Ramos (cell line): Measurements from ENCODE around the gene ELP1.
"Not testable (repeated sequence)": the region's sequence is repeated elsewhere in the genome, so short reads cannot be mapped to it uniquely, and the experiment has no call there.

Experiments used
- in situ Hi-C: fragments of 300-500 bp; cut with MboI; formaldehyde crosslinking; loops from one replicate; pipeline ENCODE4 v1.14.3; 2022; ENCODE audit warnings: low sequenced_read_pairs; ENCODE audit not compliant: unreplicated experiment

Gene ELP1

DNA sequence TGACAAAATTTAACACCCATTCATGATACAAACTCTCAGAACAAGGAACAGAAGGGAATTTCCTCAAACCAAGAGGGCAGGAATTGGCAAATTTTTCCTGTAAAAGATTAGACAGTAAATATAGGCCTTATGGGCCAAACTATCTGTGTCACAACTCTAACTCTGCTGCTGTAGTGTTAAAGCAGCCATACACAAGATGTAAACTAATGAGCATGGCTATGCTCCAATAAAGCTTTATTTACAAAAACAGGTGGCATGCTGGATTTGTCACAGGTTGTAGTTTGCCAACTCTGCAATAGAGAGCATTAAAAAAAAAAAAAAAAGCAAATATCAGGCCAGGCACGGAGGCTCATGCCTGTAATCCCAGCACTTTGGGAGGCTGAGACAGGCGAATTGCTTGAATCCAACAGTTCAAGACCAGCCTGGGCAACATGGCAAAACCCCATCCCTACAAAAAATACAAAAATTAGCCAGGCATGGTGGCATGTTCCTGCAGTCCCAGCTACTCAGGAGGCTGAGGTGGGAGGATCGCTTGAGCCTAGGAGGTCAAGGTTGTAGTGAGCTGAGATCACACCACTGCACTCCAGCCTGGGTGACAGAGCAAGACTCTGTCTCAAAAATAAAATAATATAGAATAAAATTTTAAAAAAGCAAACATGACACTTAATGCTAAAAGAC, 47.2 kb downstream of the ELP1 start:
- in situ Hi-C loops: not testable (repeated sequence)

DNA sequence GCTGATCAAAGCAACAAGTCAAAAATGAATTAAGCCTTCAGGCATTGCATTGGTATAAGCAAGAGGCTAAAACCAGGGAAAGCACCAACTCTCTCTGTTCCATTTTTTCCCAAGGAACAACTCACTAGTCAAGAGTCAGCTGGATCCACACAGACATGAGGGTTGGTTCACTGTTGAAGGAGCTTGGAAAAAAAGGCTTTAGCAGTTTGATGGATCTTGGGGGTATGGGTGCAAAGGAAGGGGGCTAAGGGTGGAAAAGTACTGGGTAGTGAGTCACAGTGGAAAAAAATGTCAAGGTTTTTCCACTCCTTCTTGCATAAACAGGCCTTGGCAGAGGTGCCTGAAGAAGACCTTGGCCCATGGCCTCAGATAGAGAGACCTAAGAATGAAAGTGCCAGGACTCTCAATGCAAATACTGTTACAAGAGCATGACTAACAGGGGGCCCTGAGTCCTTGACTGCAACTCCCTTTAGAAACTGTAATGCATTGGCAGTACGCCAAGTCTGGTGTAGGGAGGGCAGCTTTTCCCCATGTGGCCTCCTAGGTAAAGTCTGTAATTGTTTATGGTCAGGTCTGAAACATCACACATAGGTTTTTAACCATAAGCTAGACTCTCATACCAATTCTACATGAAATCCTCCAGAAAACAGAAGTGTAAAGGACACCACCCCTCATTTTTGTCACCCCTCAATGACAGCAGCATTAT, 48.1 kb downstream of the ELP1 start:
- in situ Hi-C loops: no loop called here

DNA sequence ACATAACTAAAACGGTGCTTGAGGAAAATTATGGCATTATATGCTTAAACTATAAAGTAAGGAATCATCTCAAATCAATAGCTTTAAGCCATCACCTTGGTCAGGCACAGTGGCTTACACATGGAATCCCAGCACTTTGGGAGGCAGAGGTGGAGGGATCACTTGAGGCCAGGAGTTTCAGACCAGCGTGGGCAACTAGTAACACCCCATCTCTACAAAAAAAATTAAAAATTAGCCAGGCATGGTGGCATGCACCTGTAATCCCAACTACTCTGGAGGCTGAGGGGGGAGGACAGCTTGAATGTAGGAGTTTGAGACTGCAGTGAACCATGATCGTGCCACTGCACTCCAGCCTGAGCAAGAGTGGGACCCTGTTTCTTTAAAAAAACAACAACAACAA, 49.2 kb downstream of the ELP1 start:
- in situ Hi-C loops: no loop called here

DNA sequence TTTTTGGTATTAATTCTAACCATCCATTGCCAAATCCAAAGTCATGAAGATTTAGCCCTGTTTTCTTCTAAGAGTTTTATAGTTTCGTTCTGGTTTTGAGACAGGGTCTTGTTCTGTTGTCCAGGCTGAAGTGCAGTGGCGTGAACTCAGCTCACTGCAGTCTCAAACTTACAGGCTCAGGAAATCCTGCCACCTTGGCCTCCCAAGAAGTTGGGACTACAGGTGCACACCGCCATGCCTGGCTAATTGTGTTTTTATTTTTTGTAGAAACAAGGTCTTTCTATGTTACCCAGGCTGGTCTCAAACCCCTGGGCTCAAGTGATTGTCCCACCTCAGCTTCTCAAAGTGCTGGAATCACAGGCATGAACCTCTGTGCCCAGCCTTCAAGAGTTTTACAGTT, 50.8 kb downstream of the ELP1 start:
- in situ Hi-C loops: no loop called here

DNA sequence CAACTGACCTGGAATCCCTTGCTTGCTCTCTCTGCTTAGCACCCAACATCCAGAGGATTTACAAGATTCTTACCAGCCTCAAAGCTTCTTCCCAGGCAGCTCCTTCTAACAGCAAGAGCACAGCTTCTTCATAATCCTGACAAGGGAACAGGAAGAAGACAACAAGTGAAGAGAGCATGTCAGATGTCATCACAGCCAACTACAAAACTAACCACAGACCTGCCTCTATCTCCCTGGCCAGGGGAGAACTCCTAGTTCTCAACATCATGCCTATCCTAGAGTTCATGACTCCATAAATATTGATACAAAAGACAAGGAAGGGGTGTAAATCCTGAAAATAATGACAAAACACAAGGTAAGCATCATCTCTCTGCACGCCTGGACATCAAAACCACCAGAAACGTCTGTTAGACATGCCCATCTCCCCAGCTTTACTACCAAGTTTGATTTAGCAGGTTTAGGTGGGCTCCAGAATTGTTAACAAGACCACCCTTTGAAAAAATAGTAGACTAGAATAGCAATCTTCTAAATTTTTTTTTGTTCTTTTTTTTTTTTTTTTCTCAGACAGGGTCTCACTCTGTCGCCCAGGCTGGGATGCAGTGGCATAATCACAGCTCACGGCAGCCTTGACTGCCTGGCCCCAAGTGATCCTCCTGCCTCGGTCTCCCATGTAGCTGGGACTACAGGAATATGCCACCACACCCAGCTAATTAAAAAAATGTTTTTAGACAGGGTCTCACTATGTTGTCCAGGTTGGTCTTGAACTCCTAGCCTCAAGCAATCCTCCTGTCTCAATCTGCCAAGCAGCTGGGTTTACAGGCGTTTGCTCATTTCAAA, 51.7 kb downstream of the ELP1 start:
- in situ Hi-C loops: no loop called here

DNA sequence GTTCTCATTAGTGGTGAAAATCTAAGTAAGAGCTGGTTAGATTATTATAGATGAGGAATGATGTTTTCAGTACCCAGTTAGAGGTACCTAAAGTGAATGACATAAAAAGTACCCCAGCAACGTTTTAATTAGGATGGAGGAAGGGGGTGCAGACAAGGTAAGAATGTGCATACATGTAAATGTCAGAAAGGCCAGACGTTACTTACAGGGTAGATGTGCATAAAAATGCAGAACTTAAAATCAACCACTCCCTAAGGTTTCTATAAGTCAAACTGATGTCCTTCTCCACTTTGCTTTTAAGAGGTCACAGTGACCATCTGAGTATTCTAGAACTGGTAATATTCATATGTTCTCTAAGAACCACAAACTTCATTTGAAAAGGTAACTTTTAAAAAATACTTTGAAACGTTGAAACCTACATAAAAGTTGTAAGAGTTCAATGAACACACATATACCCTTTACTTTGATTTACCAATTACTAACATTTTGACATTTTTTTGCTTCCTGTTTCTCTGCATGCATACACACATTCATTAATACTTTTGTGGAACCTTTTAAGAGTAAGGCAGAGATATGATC, 53.1 kb downstream of the ELP1 start:
- in situ Hi-C loops: no loop called here

DNA sequence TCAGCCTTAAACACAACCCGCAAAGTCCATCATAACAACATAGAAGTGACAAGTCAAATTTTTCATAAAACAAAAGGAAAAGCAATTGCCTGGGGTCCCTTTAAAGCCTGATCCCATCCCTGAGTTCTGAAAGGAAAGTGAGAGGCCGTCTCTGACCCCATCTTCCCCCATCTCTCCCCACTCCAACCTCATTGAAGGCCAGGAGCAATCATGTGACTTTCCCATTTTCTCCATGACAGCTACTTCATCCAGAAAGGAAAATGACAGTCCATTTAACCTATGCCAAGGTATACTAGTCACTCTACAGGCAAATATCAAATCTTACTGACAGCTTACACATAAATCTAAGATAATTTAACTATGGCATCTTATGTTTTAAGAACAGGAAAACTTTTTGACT, 56.4 kb downstream of the ELP1 start:
- in situ Hi-C loops: no loop called here

DNA sequence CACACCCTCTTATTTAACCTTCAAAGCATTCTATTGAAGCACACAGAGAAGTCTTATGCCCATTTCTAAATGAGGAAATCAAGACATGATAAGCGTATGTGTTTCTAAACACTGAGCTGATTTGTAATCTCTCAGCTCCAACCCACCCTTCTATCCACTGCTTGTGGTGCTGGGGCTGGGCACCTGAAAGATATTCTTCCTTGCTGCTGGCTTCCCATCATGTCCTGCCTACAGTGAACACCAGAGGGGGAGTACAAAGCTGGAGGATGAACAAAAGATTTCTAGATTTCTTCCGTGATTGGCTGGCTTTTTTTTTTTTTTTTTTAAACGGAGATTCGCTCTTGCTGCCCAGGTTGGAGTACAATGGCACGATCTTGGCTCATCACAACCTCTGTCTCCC, 57.5 kb downstream of the ELP1 start:
- in situ Hi-C loops: no loop called here

DNA sequence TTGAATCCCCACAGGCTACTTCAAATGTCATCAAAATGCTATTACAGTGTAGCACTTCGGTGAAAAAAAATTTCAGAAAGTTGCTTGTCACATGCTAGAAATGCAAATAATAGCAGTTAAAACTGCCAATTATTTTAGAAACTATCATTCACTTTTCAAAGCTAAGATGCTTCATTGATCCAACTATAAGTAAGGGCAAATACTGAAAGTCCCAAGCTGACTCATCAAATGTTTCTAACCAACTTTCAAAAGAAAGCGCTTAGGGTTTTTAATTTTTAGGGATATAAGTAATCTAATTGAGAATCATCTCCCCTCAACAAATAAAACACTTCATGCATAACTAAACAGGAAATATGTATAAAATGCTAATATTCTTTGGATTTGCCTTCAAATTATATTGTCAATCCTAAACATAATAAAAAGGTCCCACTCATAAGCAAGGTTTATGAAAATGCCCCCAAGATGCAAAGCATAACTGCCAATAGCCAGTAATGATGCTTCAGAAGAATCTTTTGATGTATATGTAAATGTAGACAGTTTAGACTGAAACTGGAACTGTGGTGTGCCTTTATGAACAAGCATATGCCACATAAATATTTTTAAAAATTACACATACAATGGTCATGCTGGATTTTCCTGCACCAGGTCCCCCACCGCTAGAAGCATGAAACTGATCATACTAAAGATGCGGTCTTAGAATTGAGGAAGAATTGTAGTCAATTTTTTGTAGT, 59.7 kb downstream of the ELP1 start:
- in situ Hi-C loops: no loop called here

DNA sequence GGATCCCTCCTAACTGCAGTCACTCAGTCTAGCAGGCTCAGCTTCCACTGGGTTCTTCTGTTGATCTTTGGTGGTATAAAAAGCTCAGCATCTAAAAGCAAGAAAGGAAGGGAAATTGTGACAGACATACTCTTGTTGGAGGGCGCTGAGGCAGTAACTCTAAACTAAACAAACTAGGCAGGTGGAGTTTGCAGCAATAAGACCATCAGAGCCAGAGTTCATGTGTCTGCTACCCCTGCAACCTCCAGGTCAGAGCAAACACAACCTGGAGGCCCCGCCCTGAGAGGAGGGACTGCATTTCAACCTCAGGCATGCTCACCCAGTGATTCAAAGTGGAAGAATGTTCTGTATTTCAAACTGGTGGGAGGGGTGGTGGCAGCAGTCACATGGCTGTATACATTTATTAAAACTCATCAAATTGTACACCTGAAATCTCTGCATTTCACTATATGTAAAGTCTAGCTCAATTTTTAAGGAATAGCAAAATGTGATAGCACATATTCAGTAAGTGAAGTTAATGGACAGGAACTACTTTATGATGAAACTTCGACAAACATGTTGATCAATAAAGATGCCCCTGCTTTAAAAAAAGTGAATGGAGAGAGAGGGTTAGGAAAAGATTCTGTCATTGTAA, 64.7 kb downstream of the ELP1 start:
- in situ Hi-C loops: no loop called here

DNA sequence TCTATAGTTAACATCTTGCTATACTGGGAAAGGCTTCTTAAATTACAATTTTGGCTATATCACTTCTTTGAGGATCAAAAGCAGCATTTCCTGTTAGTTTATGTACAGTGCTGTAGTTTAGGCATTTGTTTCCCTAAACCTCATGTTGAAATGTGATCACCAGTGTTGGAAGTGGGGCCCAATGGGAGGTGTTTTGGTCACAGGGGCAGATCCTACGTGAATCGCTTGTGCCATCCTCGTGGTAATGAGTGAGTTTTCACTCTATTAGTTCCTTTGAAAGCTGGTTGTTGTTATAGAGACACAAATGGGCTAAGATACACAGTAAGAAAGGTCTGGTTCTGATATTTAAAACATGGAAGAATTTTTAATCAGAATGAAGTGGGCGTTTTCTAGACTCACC, 66.1 kb downstream of the ELP1 start:
- in situ Hi-C loops: no loop called here

DNA sequence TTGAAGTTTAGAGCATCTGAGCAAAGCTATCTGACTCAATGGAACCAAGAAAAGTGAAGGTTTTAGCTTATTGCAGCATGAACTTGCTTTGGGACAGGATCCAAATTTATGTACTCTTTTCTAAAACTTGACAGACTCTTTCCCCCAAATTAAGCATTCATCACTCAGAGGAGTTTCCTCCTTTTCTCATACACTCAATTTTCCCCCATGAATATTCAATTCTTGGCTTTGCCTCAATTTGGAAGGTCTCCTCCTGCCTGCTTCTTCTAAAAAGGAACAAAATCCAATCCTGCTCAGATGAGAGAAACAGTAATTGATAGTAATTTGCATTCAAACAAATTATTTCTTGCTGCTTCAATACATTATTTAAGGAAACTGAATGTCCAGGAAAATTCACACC, 66.8 kb downstream of the ELP1 start:
- in situ Hi-C loops: no loop called here

DNA sequence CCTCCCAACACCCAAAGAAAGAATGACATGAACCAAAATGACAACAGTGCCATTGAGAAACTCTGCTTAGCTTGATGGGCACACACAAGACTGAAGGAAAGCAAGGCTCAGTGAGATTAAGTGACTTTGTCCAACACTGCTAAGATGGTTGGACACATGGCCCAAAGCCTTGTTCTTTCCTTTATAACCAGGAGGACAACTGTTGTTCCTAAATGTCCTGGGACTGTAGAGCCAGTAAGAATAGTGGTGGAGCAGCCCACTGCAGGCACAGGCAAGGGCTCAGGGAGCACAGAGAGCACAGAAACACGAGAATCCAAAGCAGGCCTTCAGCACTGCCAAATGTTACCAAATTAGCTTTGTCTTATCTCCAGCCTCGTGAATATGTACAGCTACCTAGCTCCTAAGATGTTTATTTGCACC, 67.9 kb downstream of the ELP1 start:
- in situ Hi-C loops: no loop called here

DNA sequence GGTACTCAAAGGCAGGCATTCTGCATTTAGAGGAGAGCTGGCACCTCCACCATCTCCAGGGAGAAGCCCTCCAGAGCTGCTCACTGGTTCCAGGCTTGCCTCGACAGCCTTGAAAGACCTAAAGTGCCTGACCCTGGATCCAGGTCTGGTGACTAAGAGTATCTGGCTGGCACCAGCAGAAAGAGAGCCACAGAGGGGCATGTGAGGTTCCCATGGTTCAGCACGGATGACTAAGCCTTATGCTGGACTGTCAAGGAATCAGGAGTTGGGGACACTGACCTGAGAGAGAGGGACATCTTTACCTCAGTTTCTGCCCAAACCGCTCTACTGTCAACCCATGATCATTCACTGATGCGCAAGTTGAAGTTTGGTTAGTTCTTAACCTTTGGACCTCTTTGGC, 68.9 kb downstream of the ELP1 start:
- in situ Hi-C loops: no loop called here

DNA sequence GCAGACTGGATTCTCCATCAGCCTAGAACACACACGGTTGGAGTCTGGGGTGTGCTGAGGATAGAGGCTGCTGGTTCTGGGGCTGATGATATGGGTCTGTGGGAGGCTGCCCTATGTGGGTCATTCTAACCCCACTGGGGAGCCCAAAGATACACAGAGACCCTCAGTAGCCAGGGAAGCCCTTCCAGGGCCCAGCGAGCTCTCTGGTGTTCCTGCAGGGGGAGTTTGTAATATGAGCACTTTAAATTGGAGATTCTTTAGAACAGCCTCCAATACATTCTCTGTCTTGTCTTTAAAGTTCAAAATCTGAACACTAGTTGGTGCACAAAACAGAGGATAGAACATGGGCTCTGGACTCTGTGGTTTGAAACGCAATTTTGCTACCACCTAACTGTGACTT, 69.5 kb downstream of the ELP1 start:
- in situ Hi-C loops: no loop called here

DNA sequence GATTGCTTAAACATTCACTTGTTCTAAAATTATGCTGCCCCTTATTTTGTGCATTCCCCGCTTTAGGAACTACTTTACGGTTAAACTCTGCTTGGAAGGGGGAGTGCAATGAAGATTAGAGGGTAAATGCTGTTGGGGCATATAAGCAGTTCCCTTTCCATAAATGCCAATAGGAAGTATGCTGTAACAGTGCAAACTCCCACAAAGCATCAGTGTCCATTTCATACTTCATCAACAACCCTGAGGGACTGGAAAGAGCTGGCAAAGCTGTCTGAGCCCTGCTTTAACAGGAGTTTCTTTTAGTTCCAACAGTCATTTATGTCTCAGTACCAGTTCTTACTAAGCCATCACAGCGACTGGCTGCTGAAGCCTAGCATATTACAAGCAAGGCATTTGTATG, 70.0 kb downstream of the ELP1 start:
- in situ Hi-C loops: no loop called here

DNA sequence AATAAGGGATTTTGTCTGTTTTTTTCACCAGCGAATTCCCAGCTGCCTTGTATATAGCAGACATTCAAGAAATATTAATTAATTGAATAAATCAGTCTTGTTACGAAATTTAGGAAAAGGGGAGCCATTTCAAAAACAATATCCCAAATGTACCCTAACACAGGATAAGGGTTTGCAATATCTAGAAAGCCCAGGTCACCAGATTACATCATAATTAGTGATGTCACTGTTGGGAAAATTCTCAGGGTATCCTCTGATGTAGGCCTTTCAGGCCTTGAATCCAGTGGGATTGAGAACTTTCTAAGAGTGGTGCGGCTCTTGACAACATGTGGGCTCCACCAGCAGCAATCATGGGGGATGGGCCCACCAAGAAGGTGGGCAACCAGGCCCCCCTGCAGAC, 71.9 kb downstream of the ELP1 start, which contains the start of gene ACTL7A:
ACTL7A (plus strand) TSS at position 270 of the 400 bp plus-strand sequence; CDS start at position 327, 57 bp downstream.
- in situ Hi-C loops: no loop called here

DNA sequence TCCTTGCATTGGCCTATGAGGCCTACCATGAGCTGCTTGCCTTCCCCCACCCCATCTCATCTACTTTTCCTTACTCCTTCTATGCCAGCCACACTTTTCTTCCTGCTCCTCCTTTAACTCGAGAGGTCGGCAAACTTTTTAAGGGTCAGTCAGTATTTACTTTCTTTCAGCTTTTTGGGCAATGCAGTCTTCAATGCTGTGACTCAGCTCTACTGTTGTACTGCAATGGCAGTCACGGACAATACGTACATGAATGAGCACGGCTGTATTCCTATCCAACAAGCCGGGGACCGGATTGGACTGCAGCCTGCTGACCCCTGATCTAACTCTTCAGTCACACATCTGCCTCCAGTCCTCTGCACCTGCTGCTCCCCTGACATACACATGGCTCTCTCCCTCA, 72.5 kb downstream of the ELP1 start:
- in situ Hi-C loops: no loop called here

DNA sequence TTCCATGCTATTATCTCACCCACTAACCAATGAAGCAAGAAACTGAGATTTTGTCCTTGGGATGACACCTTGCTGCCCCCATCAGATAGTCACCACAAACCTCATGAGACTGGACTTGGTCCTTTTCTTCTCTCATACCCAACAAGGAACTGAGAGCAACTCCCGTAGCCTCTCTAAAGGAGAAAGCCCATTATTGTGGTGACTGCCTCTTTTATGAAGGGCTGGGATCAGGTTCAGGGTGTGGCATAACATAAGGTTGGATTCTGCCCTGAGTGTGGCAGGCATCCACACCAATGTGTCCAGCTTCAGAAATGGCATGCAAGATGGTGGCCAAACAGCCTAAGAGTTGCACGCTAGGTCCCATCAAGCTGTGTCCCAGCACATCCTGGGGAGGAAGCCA, 73.2 kb downstream of the ELP1 start:
- in situ Hi-C loops: no loop called here

DNA sequence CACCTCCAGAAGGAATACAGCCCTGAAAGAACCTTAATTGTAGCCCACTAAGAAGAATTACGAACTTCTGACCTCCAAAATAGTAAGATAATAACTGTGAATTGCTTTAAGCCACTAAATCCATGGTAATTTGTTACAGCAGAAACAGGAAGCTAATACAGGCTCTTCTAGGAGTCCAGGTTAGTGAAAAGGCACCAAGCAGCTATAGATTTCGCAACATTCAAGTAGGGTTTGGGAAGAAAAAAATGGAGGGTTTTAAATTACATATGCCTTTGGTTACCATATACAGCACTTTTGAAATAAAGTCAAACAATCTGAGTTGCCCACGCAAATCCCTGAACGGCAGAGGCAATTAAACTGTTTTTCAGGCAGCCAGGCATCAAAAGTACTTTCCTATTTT, 73.6 kb downstream of the ELP1 start:
- in situ Hi-C loops: no loop called here
